Heart left ventricle (tissue), 13 donors: ENCODE data around the gene IPO13.

Experiments used
- CTCF ChIP-seq, 12 donors: fragments of 200-600 bp; sonication (generic) in 4 of 12; IDR thresholded peaks; one replicate each; pipeline versions ENCODE4 v1.5.0 to v1.8.0; 2018 to 2022; ENCODE audit warnings: antibody characterized with exemption in 12 of 12, mild to moderate bottlenecking in 5 of 12
- POLR2A ChIP-seq, 2 donors: fragments of 450-650 bp; IDR thresholded peaks; one replicate each; pipeline ENCODE4 v1.6.1; 2017; ENCODE audit warnings: antibody characterized with exemption in 2 of 2, mild to moderate bottlenecking in 2 of 2, moderate library complexity in 2 of 2
- donor health status: ischemic (EF 13 %, LVEDD 7.1; RV severe dilation, severe dysfunction).
- donor health status: DM: no; HTN: yes; CAD: no.
- donor health status: DM: no; HTN: no; CAD: no.
- donor health status: ischemic (EF 25% LVEDD 6.9; RV normal size, moderate dysfunction).
- donor health status: ischemic (EF 25% LVEDD 5.7; RV mildly dilated, moderate dysfunction).
- donor health status: ischemic (EF 35%, LVEDD 5.7; RV mildly dilated, moderate dysfunction).
- donor health status: nonischemic (EF 11% LVEDD 7.7; RV severe dilation, severe dysfunction).
- donor health status: DM: yes; HTN: yes; CAD: no.
- donor health status: PGD.
- donor health status: ischemic (EF 29% LVEDD 5.4; RV normal size, mild dysfunction).
- donor health status: nonischemic (EF 23%, LVEDD 6.1; RV moderate dilation, normal function).

DNA sequence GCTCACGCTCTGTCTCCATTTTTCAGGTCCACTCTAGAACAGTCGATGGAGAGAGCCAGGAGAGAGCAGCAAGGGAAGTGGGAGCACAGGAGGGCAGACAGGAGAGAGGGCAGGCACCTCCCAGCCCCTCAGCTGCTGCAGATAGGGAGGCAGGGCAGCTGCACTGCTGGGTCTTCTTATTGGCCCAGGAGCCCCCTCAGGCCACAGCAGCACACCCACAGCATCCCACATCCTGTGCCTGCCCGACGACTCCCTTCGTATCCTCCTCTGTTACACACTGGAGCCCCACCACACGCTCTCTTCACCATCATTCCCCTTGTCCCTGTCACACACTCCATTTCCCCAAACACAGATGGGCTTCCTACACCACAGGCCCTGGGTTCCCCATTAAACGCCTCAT is 26.8 kb upstream of the IPO13 start:
- TF ChIP-seq POLR2A (IDR thresholded peaks at IDR 0.05) (no peak), CTCF (IDR thresholded peaks at IDR 0.05) (no peak)
